ENCODE measurements around the gene CLN5. TPM values are rescaled to one million over a fixed set of nuclear protein-coding genes. Genes with fewer than 3 reads are reported as not detected.

CLN5 gene
- total and polyA plus RNA-seq, 2 of the 13 experiments (the other 11 are each of a cell fraction or from before 2014, with no cell fraction given) = 10.1 to 13.7 TPM

DNA sequence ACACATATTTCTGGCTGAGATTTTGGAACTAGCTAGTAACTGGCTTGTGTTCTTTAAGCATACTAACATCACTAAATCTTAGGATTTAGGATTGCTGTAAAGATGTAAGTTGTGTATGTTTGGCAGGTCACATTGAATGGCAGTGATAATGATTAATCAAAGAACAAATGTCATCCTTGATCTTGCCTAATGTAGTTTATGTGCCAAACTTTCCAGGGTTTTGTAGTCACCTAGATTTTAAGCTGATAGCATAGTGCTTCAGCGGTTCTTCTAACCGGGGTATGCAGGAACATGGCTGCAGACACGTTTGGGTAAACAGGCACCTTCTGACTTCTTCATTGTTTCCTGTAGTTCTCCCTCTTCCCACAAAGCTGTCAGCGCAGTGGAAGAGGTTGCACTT, 9.7 kb downstream of the CLN5 start (continued):
- TF ChIP-seq, protein P1, sequence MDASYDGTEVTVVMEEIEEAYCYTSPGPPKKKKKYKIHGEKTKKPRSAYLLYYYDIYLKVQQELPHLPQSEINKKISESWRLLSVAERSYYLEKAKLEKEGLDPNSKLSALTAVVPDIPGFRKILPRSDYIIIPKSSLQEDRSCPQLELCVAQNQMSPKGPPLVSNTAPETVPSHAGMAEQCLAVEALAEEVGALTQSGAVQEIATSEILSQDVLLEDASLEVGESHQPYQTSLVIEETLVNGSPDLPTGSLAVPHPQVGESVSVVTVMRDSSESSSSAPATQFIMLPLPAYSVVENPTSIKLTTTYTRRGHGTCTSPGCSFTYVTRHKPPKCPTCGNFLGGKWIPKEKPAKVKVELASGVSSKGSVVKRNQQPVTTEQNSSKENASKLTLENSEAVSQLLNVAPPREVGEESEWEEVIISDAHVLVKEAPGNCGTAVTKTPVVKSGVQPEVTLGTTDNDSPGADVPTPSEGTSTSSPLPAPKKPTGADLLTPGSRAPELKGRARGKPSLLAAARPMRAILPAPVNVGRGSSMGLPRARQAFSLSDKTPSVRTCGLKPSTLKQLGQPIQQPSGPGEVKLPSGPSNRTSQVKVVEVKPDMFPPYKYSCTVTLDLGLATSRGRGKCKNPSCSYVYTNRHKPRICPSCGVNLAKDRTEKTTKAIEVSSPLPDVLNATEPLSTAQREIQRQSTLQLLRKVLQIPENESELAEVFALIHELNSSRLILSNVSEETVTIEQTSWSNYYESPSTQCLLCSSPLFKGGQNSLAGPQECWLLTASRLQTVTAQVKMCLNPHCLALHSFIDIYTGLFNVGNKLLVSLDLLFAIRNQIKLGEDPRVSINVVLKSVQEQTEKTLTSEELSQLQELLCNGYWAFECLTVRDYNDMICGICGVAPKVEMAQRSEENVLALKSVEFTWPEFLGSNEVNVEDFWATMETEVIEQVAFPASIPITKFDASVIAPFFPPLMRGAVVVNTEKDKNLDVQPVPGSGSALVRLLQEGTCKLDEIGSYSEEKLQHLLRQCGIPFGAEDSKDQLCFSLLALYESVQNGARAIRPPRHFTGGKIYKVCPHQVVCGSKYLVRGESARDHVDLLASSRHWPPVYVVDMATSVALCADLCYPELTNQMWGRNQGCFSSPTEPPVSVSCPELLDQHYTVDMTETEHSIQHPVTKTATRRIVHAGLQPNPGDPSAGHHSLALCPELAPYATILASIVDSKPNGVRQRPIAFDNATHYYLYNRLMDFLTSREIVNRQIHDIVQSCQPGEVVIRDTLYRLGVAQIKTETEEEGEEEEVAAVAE (CRISPR knock-in tag; IDR thresholded peaks at IDR 0.05; ENCODE audit: borderline replicate concordance) = no peak
- no peak for TF ChIP-seq ZNF136 (CRISPR knock-in tag; IDR thresholded peaks at IDR 0.05; ENCODE audit: low read depth)
- no peak for TF ChIP-seq SIN3A (IDR thresholded peaks at IDR 0.05; ENCODE audit: borderline replicate concordance, low read depth, low read length)
- no peak for TF ChIP-seq RAD21 (CRISPR knock-in tag; IDR thresholded peaks at IDR 0.05)

DNA sequence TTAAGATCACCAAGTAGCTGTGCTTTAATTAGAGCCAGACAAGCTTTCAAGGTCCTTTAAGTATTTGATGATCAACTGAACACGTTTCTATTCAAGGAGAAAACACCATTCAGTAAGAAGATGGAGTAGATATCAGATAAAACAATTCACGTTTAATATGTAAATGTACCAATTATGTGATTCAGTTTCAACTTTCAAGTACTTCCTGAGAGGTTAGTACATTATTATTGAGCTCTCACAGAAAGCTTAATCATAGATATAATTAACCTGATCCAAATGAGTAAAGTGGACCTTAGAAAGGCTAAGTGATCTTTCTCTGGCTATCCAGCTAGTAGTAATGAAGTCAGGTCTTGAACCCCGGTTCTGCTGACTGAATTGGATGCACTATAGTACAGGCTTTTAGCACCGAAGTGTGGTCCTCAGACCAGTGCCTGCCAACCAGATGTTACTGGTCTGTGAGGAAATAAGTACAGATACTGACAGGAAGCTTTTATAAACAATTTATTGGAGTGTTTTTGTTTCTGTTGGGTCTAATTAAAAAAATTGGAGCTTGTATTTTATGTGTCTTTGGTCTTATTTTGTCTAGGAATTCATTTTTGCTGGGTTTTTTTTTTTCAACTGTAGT, 10.2 kb downstream of the CLN5 start:
- Histone ChIP-seq H2AFZ (ENCODE audit: low read length) (no peak overlapping the region), H3K4me2 (ENCODE audit: low read depth, low read length) (no peak overlapping the region), H4K20me1 (ENCODE audit: insufficient read depth, low read length) (no peaks in the 10 kb centered on the region), H3K9ac (ENCODE audit: insufficient read depth, low read depth, low read length) (no peak overlapping the region), H3K4me3 (replicated peaks in 1 of 3; ENCODE audit: insufficient read depth in 1 of 3, low read depth in 2 of 3, low read length in 3 of 3) (no peak overlapping the region), H3K27ac (ENCODE audit: extremely low read length, insufficient read depth, low read length) (no peak overlapping the region), H3K9me3 (ENCODE audit: low read length) (no peaks in the 10 kb centered on the region), H3K4me1 (ENCODE audit: insufficient read depth, low read length) (no peaks in the 10 kb centered on the region), H3K79me2 (ENCODE audit: insufficient read depth, low read length) (no peaks in the 10 kb centered on the region), H3K36me3 (replicated peaks in 1 of 2; ENCODE audit: control insufficient read depth in 1 of 2, insufficient read depth in 2 of 2, low read length in 2 of 2) (peaks cover 3 to 23% of the 10 kb centered on the region in 2 experiments), H3K27me3 (ENCODE audit: control insufficient read depth in 1 of 2, insufficient read depth in 2 of 2, low read length in 2 of 2) (no peaks in the 10 kb centered on the region)
- no peak for DNase-seq (ENCODE audit: low spot score)
- peak; percentile 47; the same call in 1 of the 3 replicates for ATAC-seq
- intact Hi-C loops (cut with micrococcal nuclease; ENCODE audit: unreplicated experiment) = loop anchor here (1.0 kb wide), 1 partner anchor 22 kb away; no protein-coding TSS in a partner anchor
- ChIA-PET POLR2A (interaction anchor here (1.2 to 1.4 kb wide), 2 partner anchors 10 to 24 kb away, joined by 3 to 7 read pairs; partner anchors contain the start of gene CLN5), CTCF (ENCODE audit: low intra/inter-chr PET ratio, low total read pairs) (interaction anchor here (2.0 kb wide), 1 partner anchor 22 kb away, joined by 10 read pairs; no protein-coding TSS in a partner anchor)
- in situ Hi-C loops (cut with HindIII; ENCODE audit: extremely low pct_ligation_motif_present, low pct_unique_long_range_greater_than_20kb) = no loop called here
- no peak for FAIRE-seq
- 94% methylated on average over 4 of the region's 4 CpGs for whole genome bisulfite sequencing (ENCODE audit: low lambda C conversion rate)
- no TSS peak for BruUV-seq (replicated peaks)
- TF ChIP-seq, protein P2, sequence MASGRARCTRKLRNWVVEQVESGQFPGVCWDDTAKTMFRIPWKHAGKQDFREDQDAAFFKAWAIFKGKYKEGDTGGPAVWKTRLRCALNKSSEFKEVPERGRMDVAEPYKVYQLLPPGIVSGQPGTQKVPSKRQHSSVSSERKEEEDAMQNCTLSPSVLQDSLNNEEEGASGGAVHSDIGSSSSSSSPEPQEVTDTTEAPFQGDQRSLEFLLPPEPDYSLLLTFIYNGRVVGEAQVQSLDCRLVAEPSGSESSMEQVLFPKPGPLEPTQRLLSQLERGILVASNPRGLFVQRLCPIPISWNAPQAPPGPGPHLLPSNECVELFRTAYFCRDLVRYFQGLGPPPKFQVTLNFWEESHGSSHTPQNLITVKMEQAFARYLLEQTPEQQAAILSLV (CRISPR knock-in tag; IDR thresholded peaks at IDR 0.05; ENCODE audit: borderline replicate concordance) = no peak
- TF ChIP-seq MATR3 (CRISPR knock-in tag; IDR thresholded peaks at IDR 0.05) (no peak), CCAR2 (optimal IDR thresholded peaks at IDR 0.05; ENCODE audit: low read depth, low read length) (no peak), ZNF773 (CRISPR knock-in tag; IDR thresholded peaks at IDR 0.05; ENCODE audit: borderline replicate concordance) (no peak), ZNF430 (CRISPR knock-in tag; IDR thresholded peaks at IDR 0.05) (no peak), NBN (conservative IDR thresholded peaks at IDR 0.05) (no peak), ZNF841 (CRISPR knock-in tag; IDR thresholded peaks at IDR 0.05; ENCODE audit: borderline replicate concordance) (no peak), ZNF879 (CRISPR knock-in tag; IDR thresholded peaks at IDR 0.05) (no peak), SMARCE1 (IDR thresholded peaks at IDR 0.05; ENCODE audit: borderline replicate concordance) (no peak), WIZ (CRISPR knock-in tag; IDR thresholded peaks at IDR 0.05) (no peak)
- TF ChIP-seq, protein P3, sequence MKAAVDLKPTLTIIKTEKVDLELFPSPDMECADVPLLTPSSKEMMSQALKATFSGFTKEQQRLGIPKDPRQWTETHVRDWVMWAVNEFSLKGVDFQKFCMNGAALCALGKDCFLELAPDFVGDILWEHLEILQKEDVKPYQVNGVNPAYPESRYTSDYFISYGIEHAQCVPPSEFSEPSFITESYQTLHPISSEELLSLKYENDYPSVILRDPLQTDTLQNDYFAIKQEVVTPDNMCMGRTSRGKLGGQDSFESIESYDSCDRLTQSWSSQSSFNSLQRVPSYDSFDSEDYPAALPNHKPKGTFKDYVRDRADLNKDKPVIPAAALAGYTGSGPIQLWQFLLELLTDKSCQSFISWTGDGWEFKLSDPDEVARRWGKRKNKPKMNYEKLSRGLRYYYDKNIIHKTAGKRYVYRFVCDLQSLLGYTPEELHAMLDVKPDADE (CRISPR knock-in tag; IDR thresholded peaks at IDR 0.05) = no peak
- TF ChIP-seq, protein P4, sequence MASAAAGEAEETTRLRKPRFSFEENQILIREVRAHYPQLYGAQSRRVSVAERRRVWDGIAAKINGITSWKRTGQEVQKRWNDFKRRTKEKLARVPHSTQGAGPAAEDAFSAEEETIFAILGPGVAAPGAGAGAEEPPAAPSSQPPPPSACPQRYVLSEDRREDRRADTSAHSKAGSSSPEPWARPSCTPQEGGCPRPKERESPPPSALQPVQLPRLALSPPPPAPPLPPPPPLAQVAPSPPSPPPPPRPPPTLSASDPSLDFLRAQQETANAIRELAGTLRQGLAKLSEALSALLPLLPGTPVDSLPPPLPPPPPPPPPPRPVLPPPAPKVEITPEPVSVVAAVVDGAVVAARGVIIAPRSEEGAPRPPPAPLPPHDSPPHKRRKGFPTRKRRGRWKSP (CRISPR knock-in tag; IDR thresholded peaks at IDR 0.05) = no peak

Data from HepG2 (cell line).